Measurements from ENCODE around the gene TRUB1. TPM values are rescaled to one million over a fixed set of nuclear protein-coding genes. Genes with fewer than 3 reads are reported as not detected.
"Not testable (repeated sequence)": the region's sequence is repeated elsewhere in the genome, so short reads cannot be mapped to it uniquely, and the experiment has no call there.

The TRUB1 gene
- total RNA-seq (22.2 TPM), polyA plus RNA-seq (12.1 TPM)
- long read RNA-seq, donor 1, partial matches to known transcripts, result 0 of 2 reads
- long read RNA-seq, donor 1, other reads (novel, unspliced or antisense), result 0 of 2 reads
- long read RNA-seq, donor 2, result 0 reads
- long read RNA-seq, donor 3, transcript TRUB1-201 (8 exons, 3,408 nt), result major isoform, 8 of 10 reads
- long read RNA-seq, donor 3, partial matches to known transcripts, result 0 of 10 reads
- long read RNA-seq, donor 3, other reads (novel, unspliced or antisense), result 0 of 10 reads
- long read RNA-seq, donor 4, transcript TRUB1-201 (8 exons, 3,408 nt), result major isoform, 5 of 5 reads
- long read RNA-seq, donor 4, partial matches to known transcripts, result 0 of 5 reads
- long read RNA-seq, donor 4, other reads (novel, unspliced or antisense), result 0 of 5 reads
- long read RNA-seq, donor 5, transcript TRUB1-201 (8 exons, 3,408 nt), result major isoform, 7 of 11 reads
- long read RNA-seq, donor 5, partial matches to known transcripts, result 0 of 11 reads
- long read RNA-seq, donor 5, other reads (novel, unspliced or antisense), result 0 of 11 reads
- long read RNA-seq, donor 6, partial matches to known transcripts, result 0 of 3 reads
- long read RNA-seq, donor 6, other reads (novel, unspliced or antisense), result 0 of 3 reads
- long read RNA-seq, donor 7, transcript TRUB1-201 (8 exons, 3,408 nt), result major isoform, 10 of 12 reads
- long read RNA-seq, donor 7, partial matches to known transcripts, result 0 of 12 reads
- long read RNA-seq, donor 7, other reads (novel, unspliced or antisense), result 0 of 12 reads
- long read RNA-seq, donor 8, partial matches to known transcripts, result 0 of 2 reads
- long read RNA-seq, donor 8, other reads (novel, unspliced or antisense), result 0 of 2 reads
- long read RNA-seq, donor 9, transcript TRUB1-201 (8 exons, 3,408 nt), result major isoform, 5 of 5 reads
- long read RNA-seq, donor 9, partial matches to known transcripts, result 0 of 5 reads
- long read RNA-seq, donor 9, other reads (novel, unspliced or antisense), result 0 of 5 reads
- long read RNA-seq, donor 10, transcript TRUB1-201 (8 exons, 3,408 nt), result major isoform, 6 of 7 reads
- long read RNA-seq, donor 10, partial matches to known transcripts, result 0 of 7 reads
- long read RNA-seq, donor 10, other reads (novel, unspliced or antisense), result 0 of 7 reads

DNA sequence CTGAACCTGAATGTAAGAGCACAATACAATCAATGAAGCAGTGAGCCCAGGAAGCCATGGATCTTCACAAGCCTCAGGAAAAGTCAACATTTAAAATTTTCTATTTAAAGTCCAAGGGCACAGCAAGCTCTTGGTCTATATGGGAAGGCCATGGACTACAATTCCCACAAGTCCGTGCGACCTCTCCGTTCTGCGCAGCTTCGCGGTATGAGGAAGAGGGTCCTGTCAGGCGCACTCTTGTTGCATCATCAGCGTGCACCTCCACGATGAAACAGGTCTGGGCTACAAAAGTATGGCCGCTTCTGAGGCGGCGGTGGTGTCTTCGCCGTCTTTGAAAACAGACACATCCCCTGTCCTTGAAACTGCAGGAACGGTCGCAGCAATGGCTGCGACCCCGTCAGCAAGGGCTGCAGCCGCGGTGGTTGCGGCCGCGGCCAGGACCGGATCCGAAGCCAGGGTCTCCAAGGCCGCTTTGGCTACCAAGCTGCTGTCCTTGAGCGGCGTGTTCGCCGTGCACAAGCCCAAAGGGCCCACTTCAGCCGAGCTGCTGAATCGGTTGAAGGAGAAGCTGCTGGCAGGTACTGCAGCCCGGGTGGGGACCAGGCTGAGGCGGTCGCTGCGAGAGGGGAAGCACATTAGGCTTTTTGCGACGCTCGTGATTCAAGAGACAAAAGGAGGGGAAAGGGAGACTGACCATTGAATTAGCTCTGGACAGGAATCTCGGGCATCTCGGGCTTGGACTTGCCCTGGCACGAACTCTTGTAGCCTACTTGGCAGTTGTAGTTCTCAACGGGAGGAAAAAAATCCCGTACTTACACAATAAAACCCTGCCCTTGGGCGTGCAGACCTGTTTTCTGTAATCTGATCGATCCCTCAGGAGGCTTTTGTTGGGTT, at the start of gene TRUB1:
TSS of gene TRUB1 (plus strand) at position 234 of the 894 bp plus-strand sequence. CDS start at position 293, 59 bp downstream.
- Histone ChIP-seq H3K27ac (ENCODE audit: low read depth in 1 of 2, low read length in 1 of 2) (peak within 1 kb of the TSS; percentile 78 to 86), H3K36me3 (ENCODE audit: control insufficient read depth in 2 of 2, insufficient read depth in 2 of 2, low read length in 1 of 2) (peaks cover under 1 to 8% of the 10 kb centered on the region in 2 donors), H3K9me3 (ENCODE audit: control insufficient read depth in 2 of 2, insufficient read depth in 1 of 2, low read length in 1 of 2) (no peaks in the 10 kb centered on the region), H3K27me3 (ENCODE audit: control insufficient read depth in 2 of 2, insufficient read depth in 1 of 2, low read length in 1 of 2) (no peaks in the 10 kb centered on the region), H3K4me1 (ENCODE audit: control insufficient read depth in 2 of 2, insufficient read depth in 2 of 2, low read length in 2 of 2) (peaks cover 6 to 10% of the 10 kb centered on the region in 2 donors), H3K4me3 (ENCODE audit: low read length in 2 of 2) (peak within 1 kb of the TSS; percentile 79 to 99)
- under 1% methylated on average over 46 of the region's 46 CpGs for WGBS
- peak; percentile 22 to 96 (median 94) for DNase-seq (ENCODE audit: low read depth in 6 of 9, low spot score in 9 of 9)

DNA sequence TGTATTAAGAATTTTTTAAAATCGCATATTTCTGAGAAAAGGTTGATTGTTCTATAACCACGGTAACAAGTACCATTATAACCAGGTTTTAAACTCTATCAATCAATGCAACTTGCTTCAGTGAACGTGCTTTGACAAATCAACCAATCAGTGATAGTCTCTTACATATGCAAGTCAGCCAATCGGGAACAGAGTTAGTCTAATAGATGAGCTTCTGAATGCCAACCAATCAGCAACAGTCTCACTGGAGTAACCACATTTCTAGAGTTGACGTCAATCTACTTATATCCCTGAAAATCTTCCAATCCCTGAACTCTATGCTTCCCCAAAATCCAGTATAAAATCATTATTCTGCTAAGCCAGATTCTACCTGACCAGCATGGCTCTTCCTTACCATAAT, 44.7 kb upstream of the TRUB1 start:
- Histone ChIP-seq H3K36me3 (ENCODE audit: control insufficient read depth in 2 of 2, insufficient read depth in 2 of 2, low read length in 1 of 2) (no peaks in the 10 kb centered on the region), H3K9me3 (ENCODE audit: control insufficient read depth in 2 of 2, insufficient read depth in 1 of 2, low read length in 1 of 2) (no peaks in the 10 kb centered on the region), H3K4me3 (ENCODE audit: low read length in 2 of 2) (no peak overlapping the region), H3K4me1 (ENCODE audit: control insufficient read depth in 2 of 2, insufficient read depth in 2 of 2, low read length in 2 of 2) (no peaks in the 10 kb centered on the region), H3K27ac (ENCODE audit: low read depth in 1 of 2, low read length in 1 of 2) (no peak overlapping the region), H3K27me3 (ENCODE audit: control insufficient read depth in 2 of 2, insufficient read depth in 1 of 2, low read length in 1 of 2) (no peaks in the 10 kb centered on the region)
- 86% methylated on average over 5 of the region's 5 CpGs for WGBS
- no peak for DNase-seq (ENCODE audit: low read depth in 6 of 9, low spot score in 9 of 9)

DNA sequence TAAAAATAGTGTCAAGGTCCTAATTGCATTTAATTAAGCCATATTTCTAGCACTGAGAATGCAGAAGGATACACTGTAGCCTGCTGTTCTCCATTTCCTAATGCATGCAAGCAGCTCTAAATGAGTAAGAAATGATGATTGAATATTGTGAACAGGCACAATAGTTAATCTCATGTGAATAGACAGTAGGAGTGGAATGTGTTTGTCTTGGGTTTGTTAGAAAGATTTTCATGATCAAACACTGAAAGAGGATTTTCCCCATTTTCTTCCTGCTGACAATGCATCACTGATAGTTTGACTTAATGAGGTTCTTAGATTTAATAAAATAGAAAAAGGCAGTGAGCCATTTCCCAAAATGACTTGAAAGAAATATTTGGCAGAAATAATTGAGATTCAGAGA, 43.1 kb upstream of the TRUB1 start:
- H3K36me3 ChIP-seq (ENCODE audit: control insufficient read depth in 2 of 2, insufficient read depth in 2 of 2, low read length in 1 of 2), result no peaks in the 10 kb centered on the region
- H3K4me3 ChIP-seq (ENCODE audit: low read length in 2 of 2), result no peak overlapping the region
- H3K27ac ChIP-seq (ENCODE audit: low read depth in 1 of 2, low read length in 1 of 2), result no peak overlapping the region
- no peaks in the 10 kb centered on the region for H3K9me3 ChIP-seq (ENCODE audit: control insufficient read depth in 2 of 2, insufficient read depth in 1 of 2, low read length in 1 of 2)
- no peak for DNase-seq (ENCODE audit: low read depth in 6 of 9, low spot score in 9 of 9)
- H3K4me1 ChIP-seq (ENCODE audit: control insufficient read depth in 2 of 2, insufficient read depth in 2 of 2, low read length in 2 of 2), result no peaks in the 10 kb centered on the region
- H3K27me3 ChIP-seq (ENCODE audit: control insufficient read depth in 2 of 2, insufficient read depth in 1 of 2, low read length in 1 of 2), result no peaks in the 10 kb centered on the region

DNA sequence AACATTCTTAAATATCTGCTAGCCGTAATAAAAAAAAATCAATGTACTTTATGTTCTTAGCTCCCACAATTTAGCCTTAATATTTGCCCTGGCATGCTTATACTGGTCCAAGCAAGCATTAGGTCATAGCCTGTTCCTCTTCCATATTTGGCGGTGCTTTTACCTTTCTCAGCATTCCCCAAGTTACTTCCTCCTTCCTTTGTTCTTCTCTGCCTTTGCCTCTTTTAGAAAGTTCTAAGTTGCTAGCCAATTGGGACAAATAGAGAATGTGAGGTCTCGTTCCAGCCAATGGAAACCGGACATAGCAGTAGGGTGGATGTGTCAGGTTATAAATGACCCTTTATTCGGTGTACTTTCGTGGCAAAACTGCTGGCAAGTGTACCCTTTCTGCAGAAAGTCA, 41.0 kb upstream of the TRUB1 start:
- not testable (repeated sequence) for H3K27ac ChIP-seq (ENCODE audit: low read depth in 1 of 2, low read length in 1 of 2); H3K4me3 ChIP-seq (ENCODE audit: low read length in 2 of 2); H3K36me3 ChIP-seq (ENCODE audit: control insufficient read depth in 2 of 2, insufficient read depth in 2 of 2, low read length in 1 of 2); H3K9me3 ChIP-seq (ENCODE audit: control insufficient read depth in 2 of 2, insufficient read depth in 1 of 2, low read length in 1 of 2); H3K27me3 ChIP-seq (ENCODE audit: control insufficient read depth in 2 of 2, insufficient read depth in 1 of 2, low read length in 1 of 2); DNase-seq (ENCODE audit: low read depth in 6 of 9, low spot score in 9 of 9); H3K4me1 ChIP-seq (ENCODE audit: control insufficient read depth in 2 of 2, insufficient read depth in 2 of 2, low read length in 2 of 2)
- WGBS, result 85% methylated on average over 6 of the region's 6 CpGs

DNA sequence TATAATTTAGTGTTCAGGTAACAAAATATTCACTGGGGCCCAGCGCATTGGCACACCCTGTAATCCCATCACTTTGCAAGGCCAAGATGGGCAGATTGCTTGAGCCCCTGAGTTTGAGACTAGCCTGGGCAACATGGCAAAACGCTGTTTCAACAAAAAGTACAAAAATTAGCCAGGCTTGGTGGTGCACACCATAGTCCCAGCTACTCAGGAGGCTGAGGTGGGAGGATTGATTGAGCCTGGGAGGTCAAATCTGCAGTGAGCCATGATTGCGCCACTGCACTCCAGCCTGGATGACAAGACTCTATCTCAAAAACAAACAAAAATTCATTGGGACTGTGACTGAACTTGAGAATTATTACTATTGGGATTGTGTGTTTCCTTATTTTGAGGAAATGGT, 40.4 kb upstream of the TRUB1 start:
- Histone ChIP-seq H3K4me1 (ENCODE audit: control insufficient read depth in 2 of 2, insufficient read depth in 2 of 2, low read length in 2 of 2) (no peaks in the 10 kb centered on the region), H3K27ac (ENCODE audit: low read depth in 1 of 2, low read length in 1 of 2) (no peak overlapping the region), H3K27me3 (ENCODE audit: control insufficient read depth in 2 of 2, insufficient read depth in 1 of 2, low read length in 1 of 2) (no peaks in the 10 kb centered on the region), H3K4me3 (ENCODE audit: low read length in 2 of 2) (no peak overlapping the region), H3K9me3 (ENCODE audit: control insufficient read depth in 2 of 2, insufficient read depth in 1 of 2, low read length in 1 of 2) (no peaks in the 10 kb centered on the region), H3K36me3 (ENCODE audit: control insufficient read depth in 2 of 2, insufficient read depth in 2 of 2, low read length in 1 of 2) (no peaks in the 10 kb centered on the region)
- no peak for DNase-seq (ENCODE audit: low read depth in 6 of 9, low spot score in 9 of 9)
- 95% methylated on average over 3 of the region's 3 CpGs for WGBS

DNA sequence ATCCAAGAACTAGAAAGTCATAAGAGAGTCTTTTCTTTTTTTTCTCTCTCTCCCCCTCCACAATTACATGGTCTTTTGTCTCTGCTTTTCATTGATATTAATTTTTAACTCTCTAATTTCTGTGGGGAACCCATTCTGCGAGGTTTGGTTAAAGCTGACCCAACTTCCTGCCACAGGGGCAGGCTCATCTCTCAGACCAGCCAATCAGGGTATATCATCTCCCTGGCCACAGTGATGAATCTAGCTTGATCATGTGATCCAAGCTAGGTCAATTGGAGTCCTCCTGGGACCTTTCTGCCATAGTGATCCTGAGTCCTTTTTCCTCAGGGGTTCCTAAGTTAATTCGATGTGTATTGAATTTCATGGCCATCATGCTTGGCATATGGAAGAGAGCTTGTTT, 38.0 kb upstream of the TRUB1 start:
- WGBS, result 96% methylated on average over 2 of the region's 2 CpGs
- H3K36me3 ChIP-seq (ENCODE audit: control insufficient read depth in 2 of 2, insufficient read depth in 2 of 2, low read length in 1 of 2), result no peaks in the 10 kb centered on the region
- no peaks in the 10 kb centered on the region for H3K9me3 ChIP-seq (ENCODE audit: control insufficient read depth in 2 of 2, insufficient read depth in 1 of 2, low read length in 1 of 2)
- H3K4me3 ChIP-seq (ENCODE audit: low read length in 2 of 2), result no peak overlapping the region
- H3K4me1 ChIP-seq (ENCODE audit: control insufficient read depth in 2 of 2, insufficient read depth in 2 of 2, low read length in 2 of 2), result no peaks in the 10 kb centered on the region
- H3K27ac ChIP-seq (ENCODE audit: low read depth in 1 of 2, low read length in 1 of 2), result no peak overlapping the region
- H3K27me3 ChIP-seq (ENCODE audit: control insufficient read depth in 2 of 2, insufficient read depth in 1 of 2, low read length in 1 of 2), result no peaks in the 10 kb centered on the region
- DNase-seq (ENCODE audit: low read depth in 6 of 9, low spot score in 9 of 9), result no peak

DNA sequence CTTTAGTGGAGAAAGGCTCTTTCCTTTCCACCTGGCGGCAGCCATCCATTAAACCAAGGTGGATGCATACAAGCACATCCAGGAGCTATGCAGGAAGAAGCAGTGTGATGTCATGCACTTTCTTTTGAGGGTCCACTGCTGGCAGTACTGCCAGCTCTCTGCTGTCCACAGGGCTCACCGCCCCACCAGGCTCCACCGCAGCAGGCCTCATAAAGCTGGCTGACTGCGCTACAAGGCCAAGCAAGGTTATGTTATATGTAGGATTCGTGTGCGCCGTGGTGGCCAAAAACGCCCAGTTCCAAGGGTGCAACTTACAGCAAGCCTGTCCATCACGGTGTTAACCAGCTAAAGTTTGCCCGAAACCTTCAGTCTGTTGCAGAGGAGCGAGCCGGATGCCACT, 37.3 kb upstream of the TRUB1 start:
- Histone ChIP-seq H3K4me3 (ENCODE audit: low read length in 2 of 2) (no peak overlapping the region), H3K27ac (ENCODE audit: low read depth in 1 of 2, low read length in 1 of 2) (no peak overlapping the region), H3K27me3 (ENCODE audit: control insufficient read depth in 2 of 2, insufficient read depth in 1 of 2, low read length in 1 of 2) (peaks cover 0 to 2% of the 10 kb centered on the region in 2 donors), H3K9me3 (ENCODE audit: control insufficient read depth in 2 of 2, insufficient read depth in 1 of 2, low read length in 1 of 2) (no peaks in the 10 kb centered on the region), H3K36me3 (ENCODE audit: control insufficient read depth in 2 of 2, insufficient read depth in 2 of 2, low read length in 1 of 2) (no peaks in the 10 kb centered on the region), H3K4me1 (ENCODE audit: control insufficient read depth in 2 of 2, insufficient read depth in 2 of 2, low read length in 2 of 2) (no peaks in the 10 kb centered on the region)
- 98% methylated on average over 12 of the region's 12 CpGs for WGBS
- no peak for DNase-seq (ENCODE audit: low read depth in 6 of 9, low spot score in 9 of 9)

DNA sequence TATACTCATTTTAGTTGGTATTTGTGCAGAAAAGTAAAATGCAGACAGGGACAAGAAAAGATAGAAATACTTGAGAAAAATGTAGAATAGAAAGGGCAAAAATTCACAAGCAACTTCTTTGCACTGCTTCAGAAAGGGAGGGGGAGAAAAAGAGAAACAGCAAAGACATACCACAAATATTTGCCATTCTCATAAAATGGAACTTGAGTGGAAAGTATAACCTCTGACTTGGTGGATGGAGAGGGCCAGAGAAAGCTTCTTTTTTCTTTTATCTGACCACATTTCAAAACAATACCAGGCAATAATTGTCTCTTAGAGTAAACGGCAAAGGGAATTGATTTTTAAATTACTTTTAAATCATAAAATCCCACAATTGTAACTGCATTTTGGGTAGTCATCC, 35.8 kb upstream of the TRUB1 start:
- 98% methylated on average over 1 of the region's 1 CpG for WGBS
- DNase-seq (ENCODE audit: low read depth in 6 of 9, low spot score in 9 of 9), result no peak
- no peaks in the 10 kb centered on the region for H3K4me1 ChIP-seq (ENCODE audit: control insufficient read depth in 2 of 2, insufficient read depth in 2 of 2, low read length in 2 of 2)
- H3K9me3 ChIP-seq (ENCODE audit: control insufficient read depth in 2 of 2, insufficient read depth in 1 of 2, low read length in 1 of 2), result no peaks in the 10 kb centered on the region
- H3K27me3 ChIP-seq (ENCODE audit: control insufficient read depth in 2 of 2, insufficient read depth in 1 of 2, low read length in 1 of 2), result peaks cover 0 to 2% of the 10 kb centered on the region in 2 donors
- H3K27ac ChIP-seq (ENCODE audit: low read depth in 1 of 2, low read length in 1 of 2), result no peak overlapping the region
- H3K4me3 ChIP-seq (ENCODE audit: low read length in 2 of 2), result no peak overlapping the region
- no peaks in the 10 kb centered on the region for H3K36me3 ChIP-seq (ENCODE audit: control insufficient read depth in 2 of 2, insufficient read depth in 2 of 2, low read length in 1 of 2)
